ENCODE measurements around the gene SLC23A2.
A peak's percentile ranks its signal among the peaks of the same experiment; 100 is the strongest.

SLC23A2 gene

DNA sequence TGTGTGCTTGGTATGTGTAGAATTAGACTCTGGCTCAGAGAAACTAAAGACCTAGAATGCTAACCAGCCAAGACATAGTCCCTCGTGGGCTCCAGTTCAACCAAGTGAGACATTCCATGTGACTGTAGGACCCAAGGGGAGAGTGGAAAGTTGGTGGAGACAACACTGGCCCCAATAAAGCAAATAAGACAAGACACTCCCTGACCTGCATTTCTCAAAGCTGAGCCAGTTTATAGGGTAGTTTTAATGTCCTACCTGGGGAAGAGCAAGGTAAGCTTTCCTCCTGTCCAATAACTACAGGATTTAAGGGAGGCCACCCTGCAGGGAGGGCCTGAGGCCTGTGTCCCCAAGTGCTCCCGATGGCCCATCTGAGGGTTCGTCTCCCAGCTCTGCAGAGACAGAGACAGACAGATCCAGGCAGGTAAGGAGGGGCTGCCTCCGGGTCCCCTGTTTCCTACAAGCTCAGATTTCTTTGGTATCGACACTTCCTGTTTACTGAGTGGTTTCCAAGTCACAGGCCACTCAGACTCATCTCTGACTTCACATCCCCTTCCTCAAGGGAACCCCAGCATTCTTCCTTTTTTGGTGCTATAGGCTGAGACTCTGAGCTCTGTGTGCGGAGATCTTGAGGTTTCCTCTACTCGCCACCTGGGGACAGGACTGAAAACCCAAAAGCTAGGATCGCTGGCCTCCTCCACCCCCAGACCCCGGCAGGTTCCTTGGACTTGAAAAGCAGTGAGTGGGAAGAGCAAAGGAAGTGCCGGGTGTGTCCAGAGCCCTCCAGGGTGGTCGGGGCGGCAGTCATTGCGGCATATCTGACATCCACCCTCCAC is 187.2 kb downstream of the SLC23A2 start:
- peak; percentile 73 for DNase-seq (ENCODE audit: low spot score)

DNA sequence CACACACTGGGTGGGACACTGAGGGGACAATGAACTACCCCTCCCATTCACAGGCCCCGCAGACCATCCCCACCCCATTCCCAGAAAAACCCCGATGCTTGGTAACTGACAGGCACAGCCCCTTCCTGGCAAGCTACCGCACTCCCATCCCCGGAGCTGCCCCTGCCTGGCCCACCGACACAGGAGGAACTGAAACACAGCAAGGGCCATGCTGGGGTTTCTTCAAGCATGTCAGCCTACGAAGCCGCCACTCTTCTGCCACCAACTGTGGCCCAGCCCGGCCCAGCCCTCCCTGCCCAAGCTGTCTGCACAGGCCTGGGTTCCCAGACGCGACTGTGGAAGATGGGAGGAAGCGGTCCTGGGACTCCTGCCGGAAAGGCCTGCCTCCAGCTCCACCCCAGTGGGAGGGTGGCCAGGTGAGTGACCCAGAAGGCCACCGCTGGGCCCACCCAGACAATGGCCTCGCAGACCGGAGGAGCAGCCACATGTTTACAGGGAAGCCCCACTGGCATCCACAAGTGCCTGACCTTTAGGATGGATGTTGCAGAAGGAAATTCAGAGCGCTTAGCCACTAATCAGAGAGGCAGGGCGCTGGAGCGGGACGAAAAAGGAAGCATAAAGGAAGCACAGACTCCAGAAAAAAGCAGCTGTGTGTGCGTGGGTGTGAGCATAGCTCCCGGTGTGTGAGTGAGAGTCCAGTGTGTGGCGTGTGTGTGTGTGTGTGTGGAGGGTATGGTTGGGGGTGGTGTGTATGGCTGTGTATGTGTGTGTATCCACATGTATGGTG is 188.0 kb downstream of the SLC23A2 start:
- no peak for DNase-seq (ENCODE audit: low spot score)

DNA sequence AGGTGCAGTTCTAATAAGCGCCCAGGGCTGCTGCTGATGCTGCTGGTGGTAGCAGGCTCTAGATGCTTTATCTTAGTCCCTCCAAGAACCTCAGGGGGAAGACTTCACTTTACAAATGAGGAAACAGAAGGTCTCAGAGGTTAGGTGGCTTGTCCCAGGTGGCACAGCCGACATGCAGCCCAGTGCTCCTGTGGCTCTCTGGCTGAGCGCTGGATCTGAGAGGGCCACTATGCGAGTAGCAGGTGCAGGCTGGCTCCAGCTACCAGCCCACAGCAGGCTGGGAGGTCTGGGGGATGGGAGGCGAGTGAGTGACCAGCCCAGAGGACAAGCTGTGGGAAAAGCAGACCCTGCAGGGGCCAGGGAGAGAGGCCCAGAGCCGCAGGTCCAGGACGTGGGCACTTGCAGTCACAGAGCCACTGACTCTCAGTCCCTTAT is 188.7 kb downstream of the SLC23A2 start:
- no peak for DNase-seq (ENCODE audit: low spot score)

DNA sequence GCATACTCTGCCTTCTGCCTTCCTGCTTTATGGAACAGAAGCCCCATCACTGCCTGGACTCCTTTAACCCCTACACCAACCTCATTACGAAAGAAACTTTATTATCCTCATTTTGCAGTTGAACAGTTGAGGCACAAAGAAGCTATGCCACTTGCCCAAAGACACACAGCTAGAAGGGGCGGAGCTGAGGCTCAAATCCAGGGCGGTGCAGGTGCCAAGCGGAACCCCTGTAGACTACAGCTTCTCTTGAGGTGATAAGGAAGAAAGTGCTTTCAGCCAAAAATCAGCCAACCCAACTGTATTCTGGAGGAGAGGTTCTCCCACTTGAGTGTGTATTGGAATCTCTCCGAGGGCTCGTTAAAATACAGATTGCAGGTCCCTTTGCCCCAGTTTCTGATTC is 189.1 kb downstream of the SLC23A2 start:
- DNase-seq (ENCODE audit: low spot score): no peak

DNA sequence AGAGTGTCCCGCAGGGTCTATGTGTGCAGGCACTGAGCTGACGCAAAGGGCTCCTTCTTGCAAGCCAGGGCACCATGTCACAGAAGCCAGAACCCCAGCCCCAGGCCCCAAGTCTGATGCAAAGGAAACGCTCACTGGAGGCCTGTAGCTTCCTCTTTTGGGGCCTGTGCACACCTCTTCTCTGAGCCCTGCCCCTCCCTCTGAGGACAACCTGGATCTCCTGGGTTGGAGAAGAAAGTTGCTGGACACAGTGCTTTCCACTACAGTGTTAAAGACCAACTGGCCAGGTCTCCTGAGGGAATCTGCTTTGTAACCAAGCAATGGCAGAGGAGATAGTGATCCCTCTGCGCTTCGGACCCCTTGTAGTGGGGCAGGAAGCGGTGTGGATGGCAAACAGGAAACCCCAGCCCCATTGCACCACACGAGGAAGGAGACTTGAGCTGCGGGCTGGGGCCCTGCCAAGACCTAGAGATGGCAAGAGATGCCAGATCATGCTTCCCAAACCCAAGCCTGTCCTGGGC is 189.6 kb downstream of the SLC23A2 start:
- DNase-seq (ENCODE audit: low spot score): peak; percentile 74

DNA sequence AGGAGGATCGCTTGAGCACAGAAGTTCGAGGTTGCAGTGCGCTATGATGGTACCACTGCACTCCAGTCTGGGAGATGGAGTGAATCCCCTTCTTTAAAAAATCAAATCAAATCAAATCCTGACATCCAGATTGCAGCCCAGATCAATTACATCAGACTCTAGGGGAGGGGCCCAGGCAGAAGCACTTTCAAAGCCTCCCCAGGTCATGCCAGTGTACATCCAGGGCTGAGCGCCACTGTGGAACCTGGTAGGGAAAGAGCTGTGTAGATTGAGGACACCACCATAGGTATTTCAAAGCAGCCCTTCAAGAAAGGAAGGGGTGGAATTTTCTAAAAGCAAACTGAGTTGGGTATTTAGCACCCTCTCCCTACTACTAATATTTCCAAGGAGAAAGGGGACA is 190.1 kb downstream of the SLC23A2 start:
- DNase-seq (ENCODE audit: low spot score): no peak

DNA sequence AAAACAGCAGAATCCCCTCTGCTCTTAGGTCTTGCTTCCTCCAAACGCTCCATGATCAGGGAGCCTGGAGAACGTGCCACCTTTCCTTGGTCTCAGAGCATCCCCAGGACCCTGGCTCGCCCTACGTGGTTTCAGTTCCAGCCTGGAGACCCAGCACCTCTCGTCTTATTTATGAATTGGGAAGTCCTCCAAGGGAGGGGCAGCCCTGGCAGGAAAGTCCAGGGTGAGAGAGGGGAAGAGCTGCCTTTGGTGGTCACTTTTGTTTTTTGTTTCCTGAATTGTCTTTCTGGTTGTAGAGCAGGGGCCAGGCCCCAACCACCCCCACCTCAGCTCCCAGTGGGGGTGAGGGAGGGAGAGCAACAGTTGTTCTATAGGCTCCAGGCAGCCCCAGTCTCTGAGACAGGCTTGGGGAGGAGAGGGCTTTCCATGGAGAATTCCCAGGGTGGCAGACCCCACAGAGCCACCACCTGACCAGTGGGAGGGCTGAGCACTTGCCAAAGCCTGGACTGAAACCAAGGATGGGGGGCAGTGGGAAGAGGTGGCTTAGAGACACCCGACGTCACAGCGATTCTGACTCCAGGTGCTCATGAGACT is 190.8 kb downstream of the SLC23A2 start:
- no peak for DNase-seq (ENCODE audit: low spot score)

DNA sequence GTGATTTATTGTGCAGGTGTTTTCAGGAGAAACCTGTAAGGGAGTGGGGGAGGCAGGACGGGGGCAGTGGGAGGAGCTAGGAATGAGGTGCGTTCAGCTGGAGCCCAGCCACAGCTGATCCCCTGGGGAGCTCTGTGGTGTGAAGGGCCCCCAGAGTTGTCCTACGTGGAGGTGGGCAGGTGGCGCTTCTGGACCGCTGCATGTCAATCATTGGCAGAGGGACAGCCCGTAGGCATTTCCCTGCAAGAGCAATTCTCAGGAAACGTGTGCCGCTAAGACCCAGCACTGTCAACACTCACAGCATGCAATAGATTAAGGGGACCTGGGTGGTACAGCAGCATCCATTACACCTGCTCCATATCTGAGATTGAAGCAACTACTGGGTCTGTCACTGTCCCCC is 191.6 kb downstream of the SLC23A2 start:
- DNase-seq (ENCODE audit: low spot score): no peak

DNA sequence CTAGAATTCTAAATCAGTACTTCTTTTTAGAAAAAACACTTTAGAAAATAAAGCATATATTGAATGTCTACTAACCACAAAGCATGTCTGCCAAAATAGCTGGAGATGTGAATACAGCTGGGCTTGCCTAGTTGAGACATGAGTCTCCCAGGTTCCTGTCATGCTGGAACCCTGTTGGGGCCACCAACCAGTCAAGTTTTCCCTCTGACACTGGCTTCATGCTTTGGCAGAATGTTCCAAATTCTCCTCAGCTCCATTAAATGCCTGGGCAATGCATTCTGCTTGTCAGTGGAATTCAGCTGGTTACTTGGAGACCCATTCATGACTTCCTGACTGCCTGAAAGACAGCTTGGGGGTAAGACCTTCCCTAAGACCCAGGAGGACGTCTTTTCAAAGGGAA is 192.4 kb downstream of the SLC23A2 start:
- no peak for DNase-seq (ENCODE audit: low spot score)

DNA sequence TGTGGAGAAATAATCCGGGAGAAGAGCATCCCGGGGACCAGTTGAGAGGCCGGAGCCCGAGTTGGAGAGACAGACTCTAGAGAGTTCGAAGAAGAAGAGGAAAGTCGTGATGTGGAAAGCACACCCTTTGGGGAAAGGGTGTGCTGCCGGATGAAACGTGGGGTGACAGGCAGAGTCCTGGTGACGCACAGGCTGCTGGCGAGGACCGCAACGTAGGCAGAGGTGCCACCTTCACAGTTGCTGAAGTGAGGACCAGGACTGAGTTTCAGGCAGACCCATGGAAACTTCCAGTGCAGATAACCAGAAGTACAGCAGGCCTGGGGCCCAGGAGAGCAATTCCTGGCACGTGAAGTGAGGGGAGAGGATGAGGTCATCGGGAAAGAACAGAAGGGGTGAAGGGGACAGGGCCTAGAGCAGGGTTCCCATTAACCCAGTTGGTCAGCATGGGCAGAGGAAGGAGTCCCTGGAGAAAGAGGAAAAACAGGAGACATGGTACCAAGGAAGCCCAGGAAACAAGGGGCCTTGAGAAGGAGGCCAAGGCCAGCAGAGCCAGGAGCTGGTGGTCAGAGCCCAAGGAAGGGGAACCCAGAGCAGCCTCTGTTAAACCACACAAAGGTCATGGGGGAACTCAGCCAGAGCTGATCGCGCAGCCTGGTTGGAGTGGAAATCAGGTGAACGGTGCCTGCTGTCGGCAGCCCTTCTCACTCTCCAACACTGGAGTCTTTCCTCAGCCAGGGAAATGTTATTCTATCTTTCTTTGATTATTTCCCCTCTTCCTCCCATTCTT is 195.5 kb downstream of the SLC23A2 start:
- no peak for DNase-seq (ENCODE audit: low spot score)

DNA sequence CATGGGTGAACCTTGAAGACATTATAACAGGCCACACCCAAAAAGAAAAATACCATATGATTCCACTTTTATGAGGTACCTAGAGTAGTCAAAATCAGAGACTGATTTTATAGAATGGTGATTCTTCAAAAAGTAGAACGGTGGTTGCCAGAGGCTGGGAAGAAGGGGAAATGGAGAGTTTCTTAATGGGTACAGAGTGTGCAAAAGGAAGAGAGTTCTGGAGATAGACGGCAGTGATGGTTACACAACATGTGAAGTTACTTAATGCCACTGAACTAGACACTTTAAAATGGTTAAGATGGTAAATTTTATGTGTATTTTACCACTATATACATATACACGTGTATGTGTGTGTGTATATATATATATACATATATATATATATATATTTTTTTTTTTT is 198.8 kb downstream of the SLC23A2 start:
- DNase-seq (ENCODE audit: low spot score): no peak

All from Ammon's horn (tissue), 1 donor.